ENCODE measurements around the gene MTCL1. TPM values are rescaled to one million over a fixed set of nuclear protein-coding genes. Genes with fewer than 3 reads are reported as not detected.

The MTCL1 gene
- total RNA-seq, 1 experiment from 2014 or later, result 297 TPM

DNA sequence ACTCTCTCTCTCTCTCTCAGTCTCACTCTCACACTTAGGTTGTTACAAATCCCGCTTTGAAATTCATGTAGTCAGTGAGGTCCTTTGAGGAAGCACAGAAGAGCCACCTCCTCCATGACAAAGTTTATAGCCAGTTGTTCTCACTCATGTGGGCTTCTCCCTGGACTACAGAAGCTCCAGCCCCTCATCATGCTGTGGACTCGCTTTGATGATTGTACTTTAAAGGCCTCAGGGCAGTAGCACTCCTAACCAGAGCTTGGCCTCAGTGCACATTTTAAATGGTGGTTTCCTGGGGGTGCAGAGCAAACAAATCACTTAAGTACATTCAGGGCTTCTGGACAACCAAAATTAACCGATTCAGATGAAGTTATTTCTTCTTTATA is 115.7 kb downstream of the MTCL1 start:
- no TSS peak for BruUV-seq (replicated peaks)
- Mint-ChIP-seq H3K27ac (ENCODE audit: unreplicated experiment) (no peak overlapping the region), H3K4me1 (ENCODE audit: low read depth, unreplicated experiment) (peaks cover 8% of the 10 kb centered on the region), H3K9me3 (ENCODE audit: low read depth, unreplicated experiment) (no peaks in the 10 kb centered on the region), H3K36me3 (ENCODE audit: insufficient read depth, unreplicated experiment) (peaks cover 98% of the 10 kb centered on the region), H3K4me3 (ENCODE audit: low read depth, unreplicated experiment) (no peak overlapping the region), H3K27me3 (ENCODE audit: unreplicated experiment) (no peaks in the 10 kb centered on the region)
- intact Hi-C loops (cut with micrococcal nuclease; ENCODE audit: unreplicated experiment), result no loop called here
- TF ChIP-seq, protein P1, sequence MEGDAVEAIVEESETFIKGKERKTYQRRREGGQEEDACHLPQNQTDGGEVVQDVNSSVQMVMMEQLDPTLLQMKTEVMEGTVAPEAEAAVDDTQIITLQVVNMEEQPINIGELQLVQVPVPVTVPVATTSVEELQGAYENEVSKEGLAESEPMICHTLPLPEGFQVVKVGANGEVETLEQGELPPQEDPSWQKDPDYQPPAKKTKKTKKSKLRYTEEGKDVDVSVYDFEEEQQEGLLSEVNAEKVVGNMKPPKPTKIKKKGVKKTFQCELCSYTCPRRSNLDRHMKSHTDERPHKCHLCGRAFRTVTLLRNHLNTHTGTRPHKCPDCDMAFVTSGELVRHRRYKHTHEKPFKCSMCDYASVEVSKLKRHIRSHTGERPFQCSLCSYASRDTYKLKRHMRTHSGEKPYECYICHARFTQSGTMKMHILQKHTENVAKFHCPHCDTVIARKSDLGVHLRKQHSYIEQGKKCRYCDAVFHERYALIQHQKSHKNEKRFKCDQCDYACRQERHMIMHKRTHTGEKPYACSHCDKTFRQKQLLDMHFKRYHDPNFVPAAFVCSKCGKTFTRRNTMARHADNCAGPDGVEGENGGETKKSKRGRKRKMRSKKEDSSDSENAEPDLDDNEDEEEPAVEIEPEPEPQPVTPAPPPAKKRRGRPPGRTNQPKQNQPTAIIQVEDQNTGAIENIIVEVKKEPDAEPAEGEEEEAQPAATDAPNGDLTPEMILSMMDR (IDR thresholded peaks at IDR 0.05; ENCODE audit: unreplicated experiment), result no peak
- CTCF ChIA-PET, result no interaction called here
- no peak for DNase-seq

DNA sequence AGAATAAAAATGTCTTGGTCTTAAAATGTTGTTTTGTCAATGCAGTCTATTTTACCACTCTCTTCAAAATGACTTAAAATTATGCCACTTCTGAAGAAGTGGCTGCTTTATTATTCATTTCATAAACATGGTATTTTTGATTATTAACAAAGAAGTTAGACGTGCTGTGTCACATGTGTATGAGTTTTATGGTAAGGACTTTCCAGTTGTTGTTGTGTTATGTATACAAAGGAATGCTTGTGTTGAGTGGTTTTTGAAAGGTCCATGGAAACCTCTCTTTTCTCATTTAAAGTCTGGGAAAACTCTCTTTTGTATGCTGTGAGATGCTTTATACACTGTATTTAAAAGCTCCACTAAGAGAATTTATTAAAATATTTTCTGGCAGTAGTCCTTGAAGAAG is 116.2 kb downstream of the MTCL1 start:
- TF ChIP-seq, protein P1 (IDR thresholded peaks at IDR 0.05; ENCODE audit: unreplicated experiment), result no peak
- CTCF ChIA-PET, result no interaction called here

DNA sequence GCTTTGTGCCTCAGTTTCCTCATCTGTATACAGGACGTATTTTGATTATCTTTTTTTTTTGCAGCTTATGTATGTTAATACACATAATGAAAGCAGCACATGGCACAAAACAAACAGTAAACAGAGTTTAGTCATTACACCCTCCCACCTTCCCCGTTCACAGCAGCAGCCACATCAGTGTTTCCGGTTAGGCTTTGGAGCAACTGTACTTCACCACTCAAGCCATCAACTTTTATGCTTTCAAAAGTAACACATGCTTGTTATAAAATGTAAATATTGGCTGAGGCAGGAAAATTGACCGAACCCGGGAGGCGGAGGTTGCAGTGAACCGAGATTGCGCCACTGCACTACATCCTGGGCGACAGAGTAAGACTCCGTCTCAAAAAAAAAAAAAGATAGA is 117.3 kb downstream of the MTCL1 start:
- peaks cover 8% of the 10 kb centered on the region for H3K4me1 Mint-ChIP-seq (ENCODE audit: low read depth, unreplicated experiment)
- CTCF ChIA-PET, result no interaction called here
- H3K27me3 Mint-ChIP-seq (ENCODE audit: unreplicated experiment), result no peaks in the 10 kb centered on the region
- intact Hi-C loops (cut with micrococcal nuclease; ENCODE audit: unreplicated experiment), result no loop called here
- TF ChIP-seq, protein P1 (IDR thresholded peaks at IDR 0.05; ENCODE audit: unreplicated experiment), result no peak
- peak overlapping the region; percentile 76 for H3K27ac Mint-ChIP-seq (ENCODE audit: unreplicated experiment)
- peaks cover 89% of the 10 kb centered on the region for H3K36me3 Mint-ChIP-seq (ENCODE audit: insufficient read depth, unreplicated experiment)
- no peak for DNase-seq
- no peaks in the 10 kb centered on the region for H3K9me3 Mint-ChIP-seq (ENCODE audit: low read depth, unreplicated experiment)
- BruUV-seq (replicated peaks), result no TSS peak
- no peak overlapping the region for H3K4me3 Mint-ChIP-seq (ENCODE audit: low read depth, unreplicated experiment)

More for the DNA sequence above, 116.2 kb downstream of the MTCL1 start:
- no peaks in the 10 kb centered on the region for H3K27me3 Mint-ChIP-seq (ENCODE audit: unreplicated experiment)
- no peaks in the 10 kb centered on the region for H3K9me3 Mint-ChIP-seq (ENCODE audit: low read depth, unreplicated experiment)
- no peak overlapping the region for H3K27ac Mint-ChIP-seq (ENCODE audit: unreplicated experiment)
- H3K4me1 Mint-ChIP-seq (ENCODE audit: low read depth, unreplicated experiment), result peaks cover 8% of the 10 kb centered on the region
- no peak for DNase-seq
- H3K36me3 Mint-ChIP-seq (ENCODE audit: insufficient read depth, unreplicated experiment), result peaks cover 98% of the 10 kb centered on the region
- intact Hi-C loops (cut with micrococcal nuclease; ENCODE audit: unreplicated experiment), result no loop called here
- BruUV-seq (replicated peaks), result no TSS peak
- H3K4me3 Mint-ChIP-seq (ENCODE audit: low read depth, unreplicated experiment), result no peak overlapping the region

DNA sequence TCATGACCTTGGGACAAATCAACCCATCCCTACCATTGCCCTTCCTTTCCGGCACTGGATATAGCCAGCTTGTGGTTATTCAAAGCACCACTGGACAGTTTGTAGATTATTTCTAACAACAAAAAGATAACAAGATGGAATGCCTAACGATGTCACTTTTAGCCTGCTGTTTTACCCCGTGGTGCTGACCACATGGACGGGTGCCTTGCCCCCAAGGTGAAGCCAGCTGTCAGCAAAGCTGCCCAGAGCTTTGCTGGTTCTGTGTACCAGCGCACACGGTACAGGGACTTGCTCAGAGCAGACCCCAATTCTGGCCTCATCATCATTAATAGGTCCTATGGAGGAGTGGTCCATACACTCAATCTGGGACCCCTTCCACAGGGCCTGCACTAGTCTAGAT is 118.2 kb downstream of the MTCL1 start:
- DNase-seq, result no peak
- H3K9me3 Mint-ChIP-seq (ENCODE audit: low read depth, unreplicated experiment), result no peaks in the 10 kb centered on the region
- peaks cover 86% of the 10 kb centered on the region for H3K36me3 Mint-ChIP-seq (ENCODE audit: insufficient read depth, unreplicated experiment)
- H3K4me1 Mint-ChIP-seq (ENCODE audit: low read depth, unreplicated experiment), result peaks cover 8% of the 10 kb centered on the region
- BruUV-seq (replicated peaks), result no TSS peak
- TF ChIP-seq, protein P1 (IDR thresholded peaks at IDR 0.05; ENCODE audit: unreplicated experiment), result no peak
- CTCF ChIA-PET, result no interaction called here
- intact Hi-C loops (cut with micrococcal nuclease; ENCODE audit: unreplicated experiment), result no loop called here
- H3K27ac Mint-ChIP-seq (ENCODE audit: unreplicated experiment), result peak overlapping the region; percentile 76
- H3K4me3 Mint-ChIP-seq (ENCODE audit: low read depth, unreplicated experiment), result no peak overlapping the region
- no peaks in the 10 kb centered on the region for H3K27me3 Mint-ChIP-seq (ENCODE audit: unreplicated experiment)

Data from Calu3 (cell line).